BE2C (cell line): ENCODE data around the gene ADAM11.

ENCODE experiments used
- DNase-seq: peaks from one replicate; pipeline ENCODE4 v3.0.0-alpha.2; 2020
- H3K27me3 ChIP-seq: fragments of 250-450 bp; sonication (Bioruptor Pico); 2 replicates; pipeline ENCODE4 v1.5.1; 2020; ENCODE audit warnings: mild to moderate bottlenecking
- H3K36me3 ChIP-seq: fragments of 250-450 bp; sonication (Bioruptor Pico); 2 replicates; pipeline ENCODE4 v1.5.1; 2020; ENCODE audit warnings: mild to moderate bottlenecking
- H3K4me1 ChIP-seq: fragments of 250-450 bp; sonication (Bioruptor Pico); 2 replicates; pipeline ENCODE4 v1.5.1; 2020
- H3K4me3 ChIP-seq: 2 replicates; pipeline ENCODE4 v1.5.1; 2011; ENCODE audit warnings: low read depth, low read length
- H3K9me3 ChIP-seq: fragments of 250-450 bp; sonication (Bioruptor Pico); 2 replicates; pipeline ENCODE4 v1.5.1; 2020
- CTCF ChIP-seq: IDR thresholded peaks from 2 replicates; pipeline ENCODE4 v1.5.1; 2012; ENCODE audit warnings: mild to moderate bottlenecking, low read depth, low read length

The ADAM11 gene

GRCh38 chr17:44760474-44761308 is 1.9 kb downstream of the ADAM11 start:
- no peak for TF ChIP-seq CTCF
- no peaks in the 10 kb centered on the region for H3K9me3 ChIP-seq
- H3K27me3 ChIP-seq = peaks cover 13% of the 10 kb centered on the region
- no peak for DNase-seq
- H3K4me1 ChIP-seq = 0 out of 2 replicates have a peak, but pooled peaks cover 3% of the 10 kb centered on the region
- H3K36me3 ChIP-seq = no peaks in the 10 kb centered on the region
- H3K4me3 ChIP-seq = no peak overlapping the region

GRCh38 chr17:44761932-44762810 is 3.4 kb downstream of the ADAM11 start:
- no peak for DNase-seq
- H3K27me3 ChIP-seq = peaks cover 13% of the 10 kb centered on the region

GRCh38 chr17:44763170-44763569 is 4.4 kb downstream of the ADAM11 start:
- no peak for DNase-seq
- H3K9me3 ChIP-seq = no peaks in the 10 kb centered on the region
- H3K4me1 ChIP-seq = 0 out of 2 replicates have a peak, but pooled peaks cover 3% of the 10 kb centered on the region
- H3K36me3 ChIP-seq = no peaks in the 10 kb centered on the region
- no peak overlapping the region for H3K4me3 ChIP-seq
- peaks cover 8% of the 10 kb centered on the region for H3K27me3 ChIP-seq
- TF ChIP-seq CTCF = no peak

More at GRCh38 chr17:44761932-44762810, 3.4 kb downstream of the ADAM11 start:
- H3K4me3 ChIP-seq = no peak overlapping the region
- 0 out of 2 replicates have a peak, but pooled peaks cover 3% of the 10 kb centered on the region for H3K4me1 ChIP-seq
- H3K36me3 ChIP-seq = no peaks in the 10 kb centered on the region
- H3K9me3 ChIP-seq = no peaks in the 10 kb centered on the region
- no peak for TF ChIP-seq CTCF

GRCh38 chr17:44765965-44766364 is 7.2 kb downstream of the ADAM11 start:
- no peaks in the 10 kb centered on the region for H3K36me3 ChIP-seq
- H3K9me3 ChIP-seq = no peaks in the 10 kb centered on the region
- no peak for TF ChIP-seq CTCF
- H3K27me3 ChIP-seq = no peaks in the 10 kb centered on the region
- no peaks in the 10 kb centered on the region for H3K4me1 ChIP-seq
- no peak for DNase-seq
- no peak overlapping the region for H3K4me3 ChIP-seq

GRCh38 chr17:44766409-44767038 is 7.7 kb downstream of the ADAM11 start:
- Histone ChIP-seq H3K9me3 (no peaks in the 10 kb centered on the region), H3K27me3 (no peaks in the 10 kb centered on the region), H3K4me3 (no peak overlapping the region), H3K36me3 (no peaks in the 10 kb centered on the region), H3K4me1 (no peaks in the 10 kb centered on the region)
- no peak for TF ChIP-seq CTCF
- DNase-seq = no peak
